GM18861 (cell line): ENCODE data around the gene MAEA.

Experiments
- ATAC-seq: cut with Tn5 transposase; IDR thresholded peaks from one replicate; pipeline ENCODE4 v1.9.1; 2021; ENCODE audit not compliant: unreplicated experiment

MAEA gene

GRCh38 chr4:1376841-1377605, 87.3 kb downstream of the MAEA start:
- no peak for ATAC-seq

DNA sequence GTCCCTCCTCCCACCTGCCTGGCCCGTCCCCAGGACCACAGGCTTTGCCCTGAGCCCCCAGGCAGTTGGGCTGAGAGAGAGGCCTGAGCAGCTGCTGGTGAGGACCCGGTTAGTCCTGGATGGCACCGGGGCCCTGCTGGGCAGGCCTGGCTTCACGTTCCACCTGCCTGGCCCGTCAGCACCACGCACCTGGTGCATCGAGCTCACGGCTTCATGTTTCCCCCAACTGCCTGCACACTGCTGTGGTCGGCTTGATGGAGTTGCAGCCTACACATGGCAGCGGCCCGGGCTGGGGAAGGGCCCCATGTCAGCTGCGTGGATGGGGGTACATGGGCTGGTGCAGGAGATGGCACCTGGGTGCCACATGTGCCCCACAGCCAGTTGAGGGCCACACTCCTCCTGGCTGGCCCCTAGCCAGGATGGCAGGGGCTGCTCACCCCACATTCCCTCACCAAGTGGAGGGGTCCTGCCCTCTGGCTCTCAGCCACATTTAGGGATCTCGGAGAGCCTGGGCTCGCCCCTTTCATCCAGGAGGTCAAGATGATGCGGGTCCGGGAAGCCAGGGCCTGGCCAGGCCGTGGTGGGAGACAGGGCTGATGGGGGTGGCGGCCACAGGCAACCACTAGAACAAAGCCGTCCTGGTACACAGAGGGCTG, 88.0 kb downstream of the MAEA start:
- no peak for ATAC-seq

GRCh38 chr4:1378559-1379231, 89.0 kb downstream of the MAEA start:
- no peak for ATAC-seq

DNA sequence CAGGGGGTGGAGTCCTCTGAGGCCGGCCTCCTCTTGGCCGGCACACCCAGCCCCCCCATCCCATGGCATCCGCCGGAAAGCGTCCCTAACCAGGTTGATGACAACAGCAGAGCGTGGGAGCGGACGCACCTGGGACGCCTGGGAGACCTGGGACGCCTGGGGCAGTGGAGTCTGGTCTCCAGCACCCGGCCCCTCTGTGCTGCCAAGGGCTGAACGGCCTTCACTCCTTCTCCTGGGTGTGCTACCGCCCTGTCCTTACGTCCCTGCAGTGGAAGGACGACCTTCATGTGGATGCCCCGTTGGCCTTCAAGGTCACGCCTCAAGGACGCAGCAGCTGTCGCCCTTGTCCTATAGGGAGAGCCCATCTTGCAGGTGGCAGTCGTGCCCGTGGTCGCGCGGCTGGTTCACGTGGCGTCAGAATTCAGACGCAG, 89.7 kb downstream of the MAEA start:
- ATAC-seq = no peak

GRCh38 chr4:1379801-1380331, 90.2 kb downstream of the MAEA start:
- no peak for ATAC-seq

DNA sequence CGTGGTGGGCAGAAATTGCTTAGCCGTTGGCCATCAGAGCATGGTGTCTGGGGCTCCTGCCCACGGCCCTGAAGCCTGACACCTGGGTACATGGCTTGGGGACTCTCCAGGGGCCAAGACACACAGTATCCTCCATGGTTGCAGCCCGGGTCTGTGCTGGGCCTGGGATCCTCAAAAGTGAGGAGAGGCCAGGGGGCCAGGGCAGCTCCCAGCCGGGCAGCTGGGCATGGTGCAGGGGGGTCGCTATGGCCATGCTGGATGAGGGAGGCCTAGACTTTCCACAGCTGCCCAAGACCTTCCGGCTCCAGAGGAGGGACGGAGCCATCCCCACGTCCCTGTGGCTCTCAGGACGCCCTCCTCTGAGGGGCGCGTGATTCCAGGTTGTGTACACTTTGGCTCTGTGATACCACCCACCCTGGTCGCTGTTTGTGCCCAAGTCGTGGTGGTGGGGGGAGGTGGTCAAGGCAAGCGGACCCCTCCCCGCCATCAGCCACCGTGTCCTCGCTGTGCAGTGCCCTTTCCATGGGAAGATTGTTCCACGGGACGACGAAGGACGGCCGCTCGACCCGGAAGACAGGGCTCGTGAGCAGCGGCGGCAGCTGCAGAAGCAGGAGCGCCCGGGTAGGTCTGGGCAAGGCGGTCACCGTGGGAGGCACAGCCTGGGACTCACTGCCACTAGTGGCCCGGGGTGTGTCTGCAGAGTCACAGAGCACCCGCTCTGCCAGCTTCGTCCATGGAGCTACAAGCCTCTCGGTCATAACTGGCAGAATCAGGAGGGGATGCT, 90.9 kb downstream of the MAEA start:
- no peak for ATAC-seq

- ATAC-seq = no peak
Observed at GRCh38 chr4:1381181-1381621, 91.5 kb downstream of the MAEA start.

GRCh38 chr4:1381944-1382541, 92.4 kb downstream of the MAEA start:
- no peak for ATAC-seq

DNA sequence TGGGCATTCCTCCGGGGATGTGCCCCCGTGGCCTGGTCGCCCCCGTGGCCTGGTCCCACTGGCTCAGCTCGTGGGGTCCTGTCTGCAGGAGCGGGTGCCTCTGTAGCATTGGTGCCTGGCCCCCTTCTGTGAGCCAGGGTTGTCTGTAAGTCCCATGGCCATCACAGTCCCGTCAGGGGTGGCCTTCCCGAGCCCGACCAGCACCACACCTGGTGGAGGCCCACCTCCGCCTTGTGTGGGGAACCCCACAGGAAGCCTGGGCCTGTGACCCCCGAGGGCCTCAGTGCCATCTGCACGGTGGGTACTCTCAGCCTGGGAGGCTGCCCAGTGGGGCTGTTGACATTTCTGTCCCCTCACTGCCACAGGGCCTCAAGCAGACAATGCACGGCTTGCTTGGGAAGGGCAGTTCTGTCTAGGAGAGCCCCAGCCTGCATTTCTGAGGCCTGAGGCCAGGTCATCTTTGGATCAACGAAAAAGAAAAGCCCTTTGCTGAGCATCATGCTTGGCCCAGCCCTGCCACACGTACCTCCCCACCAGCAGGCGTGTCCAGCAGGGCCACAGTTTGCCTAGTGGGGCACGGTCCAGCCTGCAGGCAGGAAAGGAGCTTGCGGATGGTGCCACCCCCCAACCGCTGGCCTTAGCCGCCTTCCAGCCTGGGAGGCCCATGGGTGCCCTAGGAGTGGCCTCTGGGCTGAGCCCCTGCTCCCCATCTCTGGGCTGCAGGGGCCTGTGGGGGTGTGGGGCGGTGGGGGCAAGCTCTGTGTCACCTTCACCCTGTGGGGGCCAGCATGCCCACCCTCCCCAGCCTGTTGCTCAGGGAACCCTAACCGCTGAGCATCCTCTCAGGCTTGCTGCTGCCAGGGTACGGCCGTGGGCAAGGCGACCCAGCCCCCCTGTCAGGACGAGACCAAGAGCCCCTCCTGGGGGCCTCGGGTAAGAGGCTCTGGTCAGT, 93.4 kb downstream of the MAEA start:
- ATAC-seq = no peak

- no peak for ATAC-seq
Observed at GRCh38 chr4:1383728-1384591, 94.3 kb downstream of the MAEA start.

- ATAC-seq = no peak
Observed at GRCh38 chr4:1384675-1385372, 95.1 kb downstream of the MAEA start.

- ATAC-seq = no peak
Observed at GRCh38 chr4:1385373-1386340, 96.0 kb downstream of the MAEA start.
